ENCODE measurements around the gene BLACAT1.

Gene BLACAT1

GRCh38 chr1:205448540-205449253, 7.1 kb downstream of the BLACAT1 start:
- H3K4me3 ChIP-seq (ENCODE audit: low read length) = no peak overlapping the region

GRCh38 chr1:205447457-205448341, 8.1 kb downstream of the BLACAT1 start:
- Histone ChIP-seq H3K4me2 (ENCODE audit: low read depth, low read length) (no peak overlapping the region), H3K9ac (ENCODE audit: low read length) (no peak overlapping the region)
- DNase-seq = no peak

More at GRCh38 chr1:205448540-205449253, 7.1 kb downstream of the BLACAT1 start:
- Histone ChIP-seq H3K27me3 (replicated peaks; ENCODE audit: insufficient read depth, low read length) (peaks cover 18% of the 10 kb centered on the region), H2AFZ (ENCODE audit: low read length) (no peak overlapping the region), H3K4me2 (ENCODE audit: low read depth, low read length) (no peak overlapping the region), H3K9me2 (replicated peaks; ENCODE audit: insufficient read depth, low read length) (no peaks in the 10 kb centered on the region), H3F3A (ENCODE audit: insufficient read depth, low read length) (no peaks in the 10 kb centered on the region), H4K20me1 (ENCODE audit: insufficient read depth, low read length) (no peaks in the 10 kb centered on the region), H3K36me3 (replicated peaks; ENCODE audit: insufficient read depth, low read length) (no peaks in the 10 kb centered on the region), H3K27ac (ENCODE audit: low read length) (no peak overlapping the region), H3K9me3 (replicated peaks; ENCODE audit: insufficient read depth, low read length) (no peaks in the 10 kb centered on the region), H3K4me1 (ENCODE audit: low read length) (peaks cover 5% of the 10 kb centered on the region; the same call in 1 of the 2 replicates), H3K9ac (ENCODE audit: low read length) (no peak overlapping the region), H3K79me2 (ENCODE audit: low read length) (no peaks in the 10 kb centered on the region)
- TF ChIP-seq EZH2 (optimal IDR thresholded peaks at IDR 0.05; ENCODE audit: low read depth, low read length) (no peak), CTCF (IDR thresholded peaks at IDR 0.05; ENCODE audit: low read length) (no peak), EZH2phosphoT487 (IDR thresholded peaks at IDR 0.05; ENCODE audit: low read length) (no peak)
- DNase-seq = no peak

GRCh38 chr1:205446828-205447227, 9.0 kb downstream of the BLACAT1 start:
- no peak for DNase-seq
- TF ChIP-seq CTCF (IDR thresholded peaks at IDR 0.05; ENCODE audit: low read length) (no peak), EZH2phosphoT487 (IDR thresholded peaks at IDR 0.05; ENCODE audit: low read length) (no peak), EZH2 (optimal IDR thresholded peaks at IDR 0.05; ENCODE audit: low read depth, low read length) (no peak)
- no peaks in the 10 kb centered on the region for H3K27me3 ChIP-seq (replicated peaks; ENCODE audit: insufficient read depth, low read length)
- H3K9me3 ChIP-seq (replicated peaks; ENCODE audit: insufficient read depth, low read length) = no peaks in the 10 kb centered on the region
- no peak overlapping the region for H3K4me3 ChIP-seq (ENCODE audit: low read length)
- no peaks in the 10 kb centered on the region for H3K9me2 ChIP-seq (replicated peaks; ENCODE audit: insufficient read depth, low read length)
- peaks cover 6% of the 10 kb centered on the region; the same call in 1 of the 2 replicates for H3F3A ChIP-seq (ENCODE audit: insufficient read depth, low read length)
- H3K9ac ChIP-seq (ENCODE audit: low read length) = no peak overlapping the region
- H2AFZ ChIP-seq (ENCODE audit: low read length) = no peak overlapping the region
- no peak overlapping the region for H3K27ac ChIP-seq (ENCODE audit: low read length)
- peaks cover 11% of the 10 kb centered on the region for H3K4me1 ChIP-seq (ENCODE audit: low read length)
- H3K36me3 ChIP-seq (replicated peaks; ENCODE audit: insufficient read depth, low read length) = no peaks in the 10 kb centered on the region
- no peak overlapping the region for H3K4me2 ChIP-seq (ENCODE audit: low read depth, low read length)
- H3K79me2 ChIP-seq (ENCODE audit: low read length) = no peaks in the 10 kb centered on the region
- no peaks in the 10 kb centered on the region for H4K20me1 ChIP-seq (ENCODE audit: insufficient read depth, low read length)

More at GRCh38 chr1:205447457-205448341, 8.1 kb downstream of the BLACAT1 start:
- H2AFZ ChIP-seq (ENCODE audit: low read length) = no peak overlapping the region
- no peak overlapping the region for H3K27ac ChIP-seq (ENCODE audit: low read length)
- H3K9me2 ChIP-seq (replicated peaks; ENCODE audit: insufficient read depth, low read length) = no peaks in the 10 kb centered on the region
- no peaks in the 10 kb centered on the region for H3F3A ChIP-seq (ENCODE audit: insufficient read depth, low read length)
- H3K36me3 ChIP-seq (replicated peaks; ENCODE audit: insufficient read depth, low read length) = no peaks in the 10 kb centered on the region
- no peaks in the 10 kb centered on the region for H3K9me3 ChIP-seq (replicated peaks; ENCODE audit: insufficient read depth, low read length)
- no peaks in the 10 kb centered on the region for H3K79me2 ChIP-seq (ENCODE audit: low read length)
- H3K4me3 ChIP-seq (ENCODE audit: low read length) = no peak overlapping the region
- H3K27me3 ChIP-seq (replicated peaks; ENCODE audit: insufficient read depth, low read length) = peaks cover 8% of the 10 kb centered on the region; the same call in 1 of the 2 replicates
- TF ChIP-seq CTCF (IDR thresholded peaks at IDR 0.05; ENCODE audit: low read length) (no peak), EZH2phosphoT487 (IDR thresholded peaks at IDR 0.05; ENCODE audit: low read length) (no peak), EZH2 (optimal IDR thresholded peaks at IDR 0.05; ENCODE audit: low read depth, low read length) (no peak)
- H4K20me1 ChIP-seq (ENCODE audit: insufficient read depth, low read length) = no peaks in the 10 kb centered on the region
- peaks cover 5% of the 10 kb centered on the region; the same call in 1 of the 2 replicates for H3K4me1 ChIP-seq (ENCODE audit: low read length)
